ENCODE measurements around the gene IBSP. TPM values are rescaled to one million over a fixed set of nuclear protein-coding genes. Genes with fewer than 3 reads are reported as not detected.

Gene IBSP
- total RNA-seq, 1 donor from 2014 or later: not detected

DNA sequence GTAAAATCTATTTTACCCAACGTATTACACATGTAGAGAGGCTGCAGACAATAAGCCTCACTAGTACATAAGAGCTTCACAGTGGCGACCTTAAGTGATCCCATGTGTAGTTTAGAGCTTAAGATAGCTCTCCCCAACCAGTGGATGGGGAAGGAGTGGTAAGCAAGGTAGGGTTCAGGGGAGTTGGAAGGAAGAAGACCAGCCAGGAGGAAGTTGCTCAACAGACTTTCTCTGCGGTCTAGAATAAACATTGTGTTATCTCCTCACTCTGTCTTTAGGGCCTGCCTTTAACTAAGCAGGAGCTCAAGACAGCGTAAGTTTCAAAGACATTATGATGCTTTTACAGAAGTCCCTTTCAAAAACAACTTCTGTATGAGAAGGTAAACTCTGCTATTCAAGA, 50.3 kb downstream of the IBSP start:
- peaks cover 12% of the 10 kb centered on the region for H3K27me3 Mint-ChIP-seq
- CTCF ChIA-PET: interaction anchor here (1.0 to 2.1 kb wide), 8 partner anchors 11 to 473 kb away, joined by 3 to 13 read pairs (median 4); partner anchors contain the start of gene SPP1
- peaks cover 5% of the 10 kb centered on the region for H3K4me1 Mint-ChIP-seq
- ATAC-seq (ENCODE audit: low read depth) (no peak), DNase-seq (no peak)
- no peak for TF ChIP-seq CTCF (IDR thresholded peaks at IDR 0.05)
- no peaks in the 10 kb centered on the region for H3K9me3 Mint-ChIP-seq
- H3K36me3 Mint-ChIP-seq (ENCODE audit: low read depth): no peaks in the 10 kb centered on the region
- POLR2A ChIA-PET: no interaction called here
- no peak overlapping the region for H3K4me3 Mint-ChIP-seq
- no peak overlapping the region for H3K27ac Mint-ChIP-seq
- intact Hi-C loops (cut with micrococcal nuclease): loop anchor here (1.0 to 10.0 kb wide), 4 partner anchors 170 to 1355 kb away; no protein-coding TSS in a partner anchor

DNA sequence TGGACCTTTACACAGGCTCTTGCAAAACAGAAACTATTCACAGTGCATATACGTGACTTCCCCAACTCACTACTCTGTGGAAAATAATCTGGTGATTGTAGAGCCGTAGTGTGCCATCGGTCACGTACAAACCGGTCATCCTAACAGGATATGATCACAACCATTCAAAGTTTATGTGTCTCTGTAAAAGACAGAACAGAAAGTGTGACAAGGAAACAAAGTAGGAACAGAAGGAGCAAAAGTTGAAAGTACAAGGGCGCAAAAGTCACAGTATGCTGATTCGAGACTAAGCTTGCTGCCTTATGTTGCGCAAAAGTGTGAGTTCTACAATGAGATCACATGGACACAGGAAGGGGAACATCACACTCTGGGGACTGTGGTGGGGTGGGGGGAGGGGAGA, 52.0 kb downstream of the IBSP start:
- DNase-seq: no peak
- H3K9me3 Mint-ChIP-seq: no peaks in the 10 kb centered on the region
- peaks cover 5% of the 10 kb centered on the region for H3K4me1 Mint-ChIP-seq
- H3K27me3 Mint-ChIP-seq: peaks cover 2% of the 10 kb centered on the region
- ChIA-PET CTCF (interaction anchor here (1.2 to 4.0 kb wide), 3 partner anchors 8 to 360 kb away, joined by 3 to 20 read pairs (median 7); no protein-coding TSS in a partner anchor), POLR2A (no interaction called here)
- H3K36me3 Mint-ChIP-seq (ENCODE audit: low read depth): no peaks in the 10 kb centered on the region
- no peak overlapping the region for H3K27ac Mint-ChIP-seq
- ATAC-seq (ENCODE audit: low read depth): no peak
- H3K4me3 Mint-ChIP-seq: no peak overlapping the region
- no peak for TF ChIP-seq CTCF (IDR thresholded peaks at IDR 0.05)
- intact Hi-C loops (cut with micrococcal nuclease): loop anchor here (10.0 kb wide), 1 partner anchor 1173 kb away; no protein-coding TSS in a partner anchor

DNA sequence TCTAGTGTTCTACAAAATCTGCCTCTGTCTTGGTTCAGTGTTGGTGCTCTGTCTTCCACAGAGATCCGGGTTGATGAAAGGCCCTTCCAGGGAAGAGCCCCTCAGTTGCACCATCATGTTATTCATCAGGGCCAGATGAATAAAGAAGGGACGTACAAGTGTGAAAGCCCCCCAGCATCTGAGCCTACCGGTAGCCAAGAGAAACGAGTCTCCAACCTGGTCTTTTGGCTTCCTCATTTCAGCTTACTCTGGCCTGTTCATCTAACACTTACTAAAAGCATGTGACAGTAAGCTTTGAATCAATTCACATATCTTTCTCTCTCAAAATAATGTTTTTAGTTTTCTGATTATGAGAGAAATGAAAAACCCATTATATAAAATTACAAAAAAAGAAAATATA, 52.6 kb downstream of the IBSP start:
- ChIA-PET CTCF (interaction anchor here (0.9 to 4.0 kb wide), 6 partner anchors 10 to 360 kb away, joined by 3 to 20 read pairs (median 8); partner anchors contain the start of gene SPP1), POLR2A (no interaction called here)
- Mint-ChIP-seq H3K27me3 (peaks cover 1% of the 10 kb centered on the region), H3K4me1 (peaks cover 5% of the 10 kb centered on the region), H3K9me3 (no peaks in the 10 kb centered on the region), H3K36me3 (ENCODE audit: low read depth) (no peaks in the 10 kb centered on the region), H3K4me3 (no peak overlapping the region), H3K27ac (no peak overlapping the region)
- DNase-seq (no peak), ATAC-seq (ENCODE audit: low read depth) (no peak)
- TF ChIP-seq CTCF (IDR thresholded peaks at IDR 0.05): no peak
- intact Hi-C loops (cut with micrococcal nuclease): loop anchor here (2.0 to 10.0 kb wide), 2 partner anchors 663 to 1173 kb away; no protein-coding TSS in a partner anchor

DNA sequence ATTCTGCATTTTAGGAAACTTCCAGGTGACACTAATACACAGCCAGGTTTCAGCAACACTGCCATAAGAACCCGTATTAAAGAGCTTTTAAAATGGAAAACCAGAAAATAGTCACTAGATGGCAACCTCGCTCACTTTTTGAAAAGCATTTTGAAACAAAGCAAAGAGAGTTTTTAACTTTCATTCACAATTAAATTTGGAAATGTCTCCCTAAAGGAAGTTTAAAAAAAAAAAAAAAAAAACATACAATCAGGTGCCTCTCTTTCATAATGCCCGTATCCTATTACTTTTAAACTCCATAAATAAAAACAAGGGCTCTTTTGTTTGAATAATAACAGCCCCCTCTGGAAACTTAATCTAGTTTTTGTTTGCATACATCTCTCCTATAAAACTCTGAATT, 53.8 kb downstream of the IBSP start:
- peaks cover under 1% of the 10 kb centered on the region for H3K27me3 Mint-ChIP-seq
- H3K9me3 Mint-ChIP-seq: no peaks in the 10 kb centered on the region
- ChIA-PET POLR2A (no interaction called here), CTCF (interaction anchor here (1.0 to 4.0 kb wide), 6 partner anchors 12 to 358 kb away, joined by 3 to 20 read pairs (median 8); partner anchors contain the start of gene SPP1)
- intact Hi-C loops (cut with micrococcal nuclease): loop anchor here (1.0 to 10.0 kb wide), 4 partner anchors 120 to 1172 kb away; no protein-coding TSS in a partner anchor
- no peak for DNase-seq
- no peak for TF ChIP-seq CTCF (IDR thresholded peaks at IDR 0.05)
- H3K4me1 Mint-ChIP-seq: peaks cover 5% of the 10 kb centered on the region
- H3K27ac Mint-ChIP-seq: no peak overlapping the region
- no peak overlapping the region for H3K4me3 Mint-ChIP-seq
- H3K36me3 Mint-ChIP-seq (ENCODE audit: low read depth): no peaks in the 10 kb centered on the region
- no peak for ATAC-seq (ENCODE audit: low read depth)

- ATAC-seq (ENCODE audit: low read depth): no peak
- DNase-seq: no peak
- Mint-ChIP-seq H3K27ac (no peak overlapping the region), H3K27me3 (no peaks in the 10 kb centered on the region), H3K4me3 (no peak overlapping the region), H3K36me3 (ENCODE audit: low read depth) (no peaks in the 10 kb centered on the region), H3K9me3 (no peaks in the 10 kb centered on the region), H3K4me1 (peaks cover 3% of the 10 kb centered on the region)
- ChIA-PET POLR2A (no interaction called here), CTCF (interaction anchor here (2.1 to 4.0 kb wide), 3 partner anchors 12 to 358 kb away, joined by 7 to 20 read pairs (median 8); no protein-coding TSS in a partner anchor)
- no peak for TF ChIP-seq CTCF (IDR thresholded peaks at IDR 0.05)
- intact Hi-C loops (cut with micrococcal nuclease): loop anchor here (1.0 to 10.0 kb wide), 4 partner anchors 119 to 1171 kb away; no protein-coding TSS in a partner anchor
Observed at GRCh38 chr4:87853891-87854290, 54.5 kb downstream of the IBSP start.

All from activated B cell treated with CpG ODN at 0.5 μM for 24 hours (primary cell).